Measurements from ENCODE around the gene MAL.

MAL gene

DNA sequence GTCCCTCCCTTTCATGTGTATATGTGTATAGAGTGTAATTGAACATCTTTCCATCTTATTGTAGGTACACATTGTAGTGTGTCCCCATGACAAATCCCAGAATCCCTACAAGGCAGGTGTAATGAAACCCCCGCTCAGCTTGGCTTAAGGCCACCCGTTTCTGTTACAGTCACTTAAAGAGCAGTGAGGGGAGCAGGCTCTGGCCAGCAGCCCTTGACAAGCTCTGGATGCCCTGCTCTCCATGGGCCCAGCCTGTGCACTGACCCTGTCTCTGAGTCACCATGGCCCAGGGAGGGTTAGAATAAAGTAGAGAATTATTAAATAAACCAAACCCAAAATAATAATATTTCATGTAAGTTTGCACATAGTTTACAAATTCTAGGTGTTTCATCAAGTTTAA lies 17.2 kb upstream of the MAL start:
- H3K27me3 ChIP-seq (ENCODE audit: control insufficient read depth, insufficient read depth, low read length) = no peaks in the 10 kb centered on the region
- H3K9me3 ChIP-seq (ENCODE audit: control insufficient read depth, insufficient read depth, low read length) = no peaks in the 10 kb centered on the region
- H3K9ac ChIP-seq (ENCODE audit: low read depth, low read length) = no peak overlapping the region
- H3K4me3 ChIP-seq (ENCODE audit: low read depth, low read length) = no peak overlapping the region
- no peaks in the 10 kb centered on the region; the same call in 1 of the 2 replicates for H3K4me1 ChIP-seq (ENCODE audit: control insufficient read depth, insufficient read depth, low read length)
- no peaks in the 10 kb centered on the region for H3K36me3 ChIP-seq (ENCODE audit: control insufficient read depth, insufficient read depth, low read length)
- H3K27ac ChIP-seq (ENCODE audit: low read depth, low read length) = no peak overlapping the region

DNA sequence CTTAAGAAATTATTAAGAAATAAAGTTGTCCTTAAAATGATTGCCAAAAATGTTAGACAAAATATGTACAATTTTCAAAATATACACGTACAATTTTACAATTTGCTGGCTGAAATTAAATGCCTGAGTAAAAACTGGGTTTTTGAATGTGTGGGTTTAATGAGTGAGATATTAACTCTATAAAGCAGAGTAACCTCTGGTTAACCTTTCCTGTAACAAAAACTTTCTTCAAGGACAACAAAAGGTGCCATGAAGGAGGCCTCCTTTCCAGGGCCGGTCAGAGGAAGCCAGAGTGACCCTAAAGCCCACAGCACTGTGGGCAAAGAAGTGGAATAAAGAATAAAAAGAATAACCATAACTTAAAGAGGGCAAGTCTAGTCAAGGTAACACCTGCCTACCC lies 16.5 kb upstream of the MAL start:
- Histone ChIP-seq H3K9me3 (ENCODE audit: control insufficient read depth, insufficient read depth, low read length) (no peaks in the 10 kb centered on the region), H3K4me1 (ENCODE audit: control insufficient read depth, insufficient read depth, low read length) (no peaks in the 10 kb centered on the region; the same call in 1 of the 2 replicates), H3K36me3 (ENCODE audit: control insufficient read depth, insufficient read depth, low read length) (no peaks in the 10 kb centered on the region), H3K27me3 (ENCODE audit: control insufficient read depth, insufficient read depth, low read length) (no peaks in the 10 kb centered on the region), H3K9ac (ENCODE audit: low read depth, low read length) (no peak overlapping the region), H3K27ac (ENCODE audit: low read depth, low read length) (no peak overlapping the region), H3K4me3 (ENCODE audit: low read depth, low read length) (no peak overlapping the region)

DNA sequence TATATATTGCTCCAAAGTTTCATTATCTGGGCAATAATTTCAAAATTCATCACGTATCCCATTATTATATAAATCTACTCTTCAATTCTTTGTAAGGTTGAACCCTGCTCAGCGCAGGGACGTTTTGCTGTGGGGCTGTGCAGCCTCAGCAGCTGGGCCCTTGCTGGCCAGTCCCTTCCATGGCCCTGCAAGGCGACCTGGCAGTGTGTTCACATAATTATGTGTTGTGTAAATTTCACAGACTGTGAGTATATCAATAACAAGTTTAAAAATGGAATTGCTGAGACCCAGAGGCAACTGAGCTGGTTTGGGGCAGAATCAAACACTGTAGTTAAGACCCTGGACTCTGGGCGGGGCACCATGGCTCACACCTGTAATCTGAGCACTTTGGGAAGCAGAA lies 16.1 kb upstream of the MAL start:
- H3K9me3 ChIP-seq (ENCODE audit: control insufficient read depth, insufficient read depth, low read length) = no peaks in the 10 kb centered on the region
- no peaks in the 10 kb centered on the region; the same call in 1 of the 2 replicates for H3K4me1 ChIP-seq (ENCODE audit: control insufficient read depth, insufficient read depth, low read length)
- H3K9ac ChIP-seq (ENCODE audit: low read depth, low read length) = no peak overlapping the region
- no peak overlapping the region for H3K27ac ChIP-seq (ENCODE audit: low read depth, low read length)
- no peaks in the 10 kb centered on the region for H3K27me3 ChIP-seq (ENCODE audit: control insufficient read depth, insufficient read depth, low read length)
- H3K36me3 ChIP-seq (ENCODE audit: control insufficient read depth, insufficient read depth, low read length) = no peaks in the 10 kb centered on the region
- no peak overlapping the region for H3K4me3 ChIP-seq (ENCODE audit: low read depth, low read length)

DNA sequence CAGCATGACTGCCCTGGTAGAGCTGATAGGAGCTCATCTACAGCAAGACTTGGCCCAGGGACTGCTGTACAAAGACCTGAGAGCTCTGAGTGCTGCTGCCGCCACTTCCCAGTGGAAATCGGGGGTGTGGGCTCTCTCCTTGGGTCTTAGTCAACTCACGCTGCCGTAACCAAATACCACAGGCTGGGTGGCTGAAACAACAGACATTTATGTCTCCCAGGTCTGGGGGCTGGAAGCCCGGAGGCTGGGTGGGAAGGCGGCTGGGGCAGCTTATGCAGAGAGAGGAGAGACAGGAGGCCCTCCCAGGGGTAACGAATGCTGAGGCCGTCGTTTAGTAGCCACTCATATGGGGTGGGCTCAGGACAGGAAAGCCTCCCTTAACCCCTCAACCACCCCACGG lies 15.4 kb upstream of the MAL start:
- Histone ChIP-seq H3K9me3 (ENCODE audit: control insufficient read depth, insufficient read depth, low read length) (no peaks in the 10 kb centered on the region), H3K4me3 (ENCODE audit: low read depth, low read length) (no peak overlapping the region), H3K27me3 (ENCODE audit: control insufficient read depth, insufficient read depth, low read length) (no peaks in the 10 kb centered on the region), H3K4me1 (ENCODE audit: control insufficient read depth, insufficient read depth, low read length) (no peaks in the 10 kb centered on the region), H3K27ac (ENCODE audit: low read depth, low read length) (no peak overlapping the region), H3K9ac (ENCODE audit: low read depth, low read length) (no peak overlapping the region), H3K36me3 (ENCODE audit: control insufficient read depth, insufficient read depth, low read length) (no peaks in the 10 kb centered on the region)

DNA sequence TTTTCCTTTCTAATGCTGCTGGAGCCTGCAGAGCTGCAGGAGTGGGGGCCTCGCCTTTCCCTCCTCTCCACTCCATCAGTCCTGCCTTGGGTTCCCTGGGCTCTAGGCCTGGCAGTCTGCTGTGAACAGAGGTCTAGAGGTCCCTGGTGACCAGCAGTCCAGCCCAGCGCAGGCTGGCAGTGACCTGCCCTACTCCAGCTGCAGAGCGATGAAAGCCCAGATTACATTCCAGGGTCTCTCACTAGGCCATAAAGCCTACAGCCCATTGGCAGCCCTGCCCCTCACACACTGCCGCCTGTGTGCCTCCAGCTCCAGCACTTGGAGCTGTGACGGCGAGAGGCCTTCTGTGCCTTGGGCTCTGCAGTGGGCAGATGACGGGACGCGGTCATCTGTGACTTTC lies 14.8 kb upstream of the MAL start:
- H3K36me3 ChIP-seq (ENCODE audit: control insufficient read depth, insufficient read depth, low read length) = no peaks in the 10 kb centered on the region
- no peak overlapping the region for H3K9ac ChIP-seq (ENCODE audit: low read depth, low read length)
- H3K27ac ChIP-seq (ENCODE audit: low read depth, low read length) = no peak overlapping the region
- no peaks in the 10 kb centered on the region for H3K9me3 ChIP-seq (ENCODE audit: control insufficient read depth, insufficient read depth, low read length)
- H3K27me3 ChIP-seq (ENCODE audit: control insufficient read depth, insufficient read depth, low read length) = no peaks in the 10 kb centered on the region
- H3K4me3 ChIP-seq (ENCODE audit: low read depth, low read length) = no peak overlapping the region
- H3K4me1 ChIP-seq (ENCODE audit: control insufficient read depth, insufficient read depth, low read length) = no peaks in the 10 kb centered on the region

DNA sequence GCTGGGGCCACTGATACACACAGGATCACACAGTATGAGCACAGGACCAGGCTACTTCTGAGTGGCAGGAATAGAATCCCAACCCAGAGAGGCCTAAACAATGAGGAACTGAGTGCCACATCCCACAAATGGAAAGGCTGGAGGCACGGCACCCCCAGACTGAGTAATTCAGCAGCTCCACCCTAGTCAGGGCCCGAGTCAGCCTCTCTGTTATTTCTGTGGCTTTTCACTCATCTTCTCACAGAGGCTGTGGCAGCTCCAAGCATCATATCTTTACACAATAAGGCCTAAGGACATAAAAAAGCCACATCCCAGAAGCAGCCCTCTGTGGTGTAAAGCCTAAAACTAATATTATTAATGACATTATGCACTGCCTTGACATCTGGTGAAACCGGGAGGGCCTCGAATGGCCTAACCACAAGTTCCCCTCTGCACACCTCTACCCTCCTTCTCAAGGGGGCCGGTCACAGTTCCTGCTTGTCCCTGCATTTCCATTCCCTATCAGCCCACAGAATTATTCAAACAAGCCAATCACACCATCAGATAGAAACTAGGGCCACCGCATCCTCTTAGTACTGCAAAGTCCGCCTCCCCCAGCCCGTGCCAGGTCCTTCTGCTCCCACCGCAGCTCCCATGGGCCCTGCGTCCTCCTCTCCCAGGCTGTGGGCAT lies 12.5 kb upstream of the MAL start:
- H3K27ac ChIP-seq (ENCODE audit: low read depth, low read length) = no peak overlapping the region
- H3K27me3 ChIP-seq (ENCODE audit: control insufficient read depth, insufficient read depth, low read length) = no peaks in the 10 kb centered on the region

DNA sequence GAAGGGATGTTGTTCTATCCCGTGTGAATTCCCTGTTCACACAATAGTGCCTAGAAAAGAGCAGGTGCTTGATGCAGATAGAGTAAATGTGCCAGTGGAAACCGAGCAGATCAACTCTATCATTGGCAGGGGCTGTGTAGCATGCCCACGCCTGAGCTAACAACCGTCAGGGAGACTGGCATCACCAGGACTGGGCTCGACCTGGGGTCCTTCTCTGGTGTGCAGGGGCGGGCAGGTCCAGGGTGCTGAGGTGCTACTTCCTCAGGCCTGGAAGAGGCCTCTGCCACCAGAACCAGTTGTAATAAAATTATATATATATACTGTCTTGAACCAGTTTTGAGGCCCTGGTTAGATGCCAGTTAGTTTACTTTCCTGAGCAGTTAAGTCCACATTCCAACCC lies 11.8 kb upstream of the MAL start:
- Histone ChIP-seq H3K36me3 (ENCODE audit: control insufficient read depth, insufficient read depth, low read length) (no peaks in the 10 kb centered on the region), H3K27me3 (ENCODE audit: control insufficient read depth, insufficient read depth, low read length) (no peaks in the 10 kb centered on the region), H3K27ac (ENCODE audit: low read depth, low read length) (no peak overlapping the region), H3K4me1 (ENCODE audit: control insufficient read depth, insufficient read depth, low read length) (peaks cover 10% of the 10 kb centered on the region; the same call in 1 of the 2 replicates), H3K4me3 (ENCODE audit: low read depth, low read length) (no peak overlapping the region), H3K9ac (ENCODE audit: low read depth, low read length) (no peak overlapping the region), H3K9me3 (ENCODE audit: control insufficient read depth, insufficient read depth, low read length) (no peaks in the 10 kb centered on the region)

More for the DNA sequence above, 12.5 kb upstream of the MAL start:
- H3K9me3 ChIP-seq (ENCODE audit: control insufficient read depth, insufficient read depth, low read length) = no peaks in the 10 kb centered on the region
- no peak overlapping the region for H3K9ac ChIP-seq (ENCODE audit: low read depth, low read length)
- no peaks in the 10 kb centered on the region for H3K36me3 ChIP-seq (ENCODE audit: control insufficient read depth, insufficient read depth, low read length)
- H3K4me3 ChIP-seq (ENCODE audit: low read depth, low read length) = no peak overlapping the region
- H3K4me1 ChIP-seq (ENCODE audit: control insufficient read depth, insufficient read depth, low read length) = peaks cover 4% of the 10 kb centered on the region; the same call in 1 of the 2 replicates

DNA sequence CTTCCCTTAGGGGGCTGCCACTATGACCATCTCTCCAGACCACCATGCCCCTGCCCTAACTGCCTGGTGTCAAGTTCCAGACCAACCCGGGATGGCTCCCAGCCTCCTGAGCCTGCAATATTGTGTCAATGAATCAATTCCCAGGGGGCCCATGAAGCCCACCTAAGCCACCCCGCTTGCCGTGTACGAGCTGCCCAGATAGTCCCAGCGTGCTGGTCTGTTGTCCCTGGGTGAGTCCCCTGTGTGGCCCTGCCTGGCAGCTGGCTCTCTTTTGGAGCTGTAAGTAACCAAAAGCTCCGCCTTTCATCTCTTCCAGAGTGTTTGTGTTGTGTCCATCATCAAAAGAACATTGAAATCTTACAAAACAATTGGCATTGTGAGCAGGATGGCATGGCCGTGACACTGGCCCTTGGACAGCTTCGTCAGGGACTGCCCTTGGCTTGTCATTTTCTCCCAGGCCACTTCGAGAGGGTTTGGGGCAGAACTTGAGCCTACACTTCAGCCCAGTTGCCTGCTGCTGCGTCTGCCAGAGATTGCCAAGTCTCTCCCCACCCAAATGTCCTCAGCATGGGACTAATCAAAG lies 11.3 kb upstream of the MAL start:
- Histone ChIP-seq H3K9me3 (ENCODE audit: control insufficient read depth, insufficient read depth, low read length) (no peaks in the 10 kb centered on the region), H3K27me3 (ENCODE audit: control insufficient read depth, insufficient read depth, low read length) (no peaks in the 10 kb centered on the region), H3K27ac (ENCODE audit: low read depth, low read length) (no peak overlapping the region), H3K9ac (ENCODE audit: low read depth, low read length) (no peak overlapping the region), H3K4me1 (ENCODE audit: control insufficient read depth, insufficient read depth, low read length) (peaks cover 15% of the 10 kb centered on the region; the same call in 1 of the 2 replicates), H3K4me3 (ENCODE audit: low read depth, low read length) (no peak overlapping the region), H3K36me3 (ENCODE audit: control insufficient read depth, insufficient read depth, low read length) (no peaks in the 10 kb centered on the region)

DNA sequence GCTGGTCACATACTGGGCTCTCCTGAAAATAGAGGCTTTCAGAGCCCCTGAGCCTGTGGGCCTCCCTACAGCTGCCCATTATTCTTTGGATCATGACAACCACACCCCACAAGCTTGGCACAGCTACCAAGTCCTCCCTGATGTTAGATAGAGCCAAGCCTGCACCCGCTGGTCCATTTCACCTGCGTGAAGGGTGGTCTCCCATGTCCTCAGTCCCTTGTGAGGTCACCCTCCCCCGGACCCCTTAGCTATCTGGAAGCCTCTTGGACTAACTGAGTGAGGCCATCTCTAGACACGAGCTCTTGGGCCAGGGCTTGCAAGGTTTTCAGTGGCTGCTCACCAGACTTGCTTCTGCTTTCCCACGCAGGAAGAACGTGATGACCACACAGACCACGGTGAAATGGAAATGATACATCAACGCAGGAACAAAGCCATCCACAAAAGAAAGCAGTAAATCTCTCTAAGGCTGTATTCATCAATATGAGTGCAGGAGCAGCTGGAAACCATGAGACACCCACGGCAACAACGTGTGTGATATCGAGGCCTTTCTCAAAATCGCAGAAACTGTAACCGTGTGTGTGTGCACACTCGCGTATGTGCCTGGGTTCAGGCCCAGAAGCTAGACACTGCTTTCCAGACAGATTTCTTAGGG lies 10.1 kb upstream of the MAL start:
- H3K4me1 ChIP-seq (ENCODE audit: control insufficient read depth, insufficient read depth, low read length) = peaks cover 15% of the 10 kb centered on the region; the same call in 1 of the 2 replicates
- no peaks in the 10 kb centered on the region for H3K36me3 ChIP-seq (ENCODE audit: control insufficient read depth, insufficient read depth, low read length)
- H3K27me3 ChIP-seq (ENCODE audit: control insufficient read depth, insufficient read depth, low read length) = no peaks in the 10 kb centered on the region
- H3K27ac ChIP-seq (ENCODE audit: low read depth, low read length) = no peak overlapping the region
- no peaks in the 10 kb centered on the region for H3K9me3 ChIP-seq (ENCODE audit: control insufficient read depth, insufficient read depth, low read length)
- H3K4me3 ChIP-seq (ENCODE audit: low read depth, low read length) = no peak overlapping the region
- no peak overlapping the region for H3K9ac ChIP-seq (ENCODE audit: low read depth, low read length)

DNA sequence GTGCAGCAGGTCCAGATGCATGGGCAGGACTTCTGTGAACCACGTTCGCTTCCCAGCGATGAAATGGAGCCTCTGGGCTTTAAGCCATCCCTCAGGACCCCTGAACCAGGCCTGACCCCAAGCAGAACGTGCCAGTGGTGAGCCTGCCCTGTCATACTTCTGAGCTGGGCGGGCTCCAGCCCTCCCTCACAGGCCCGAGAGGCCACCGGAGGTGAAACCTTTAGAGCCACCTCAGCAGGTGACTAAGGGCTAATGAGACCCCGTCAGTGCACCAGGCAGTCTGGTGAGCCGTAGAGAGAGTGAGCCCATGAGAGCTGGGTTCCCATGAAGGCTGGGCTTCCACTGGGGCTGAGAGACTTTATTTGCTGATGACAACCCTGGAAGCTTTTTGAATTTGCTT lies 8.9 kb upstream of the MAL start:
- Histone ChIP-seq H3K9ac (ENCODE audit: low read depth, low read length) (no peak overlapping the region), H3K9me3 (ENCODE audit: control insufficient read depth, insufficient read depth, low read length) (no peaks in the 10 kb centered on the region), H3K27ac (ENCODE audit: low read depth, low read length) (no peak overlapping the region), H3K36me3 (ENCODE audit: control insufficient read depth, insufficient read depth, low read length) (no peaks in the 10 kb centered on the region), H3K4me1 (ENCODE audit: control insufficient read depth, insufficient read depth, low read length) (peaks cover 15% of the 10 kb centered on the region; the same call in 1 of the 2 replicates), H3K4me3 (ENCODE audit: low read depth, low read length) (no peak overlapping the region), H3K27me3 (ENCODE audit: control insufficient read depth, insufficient read depth, low read length) (0 out of 2 replicates have a peak, but pooled peaks cover 1% of the 10 kb centered on the region)

DNA sequence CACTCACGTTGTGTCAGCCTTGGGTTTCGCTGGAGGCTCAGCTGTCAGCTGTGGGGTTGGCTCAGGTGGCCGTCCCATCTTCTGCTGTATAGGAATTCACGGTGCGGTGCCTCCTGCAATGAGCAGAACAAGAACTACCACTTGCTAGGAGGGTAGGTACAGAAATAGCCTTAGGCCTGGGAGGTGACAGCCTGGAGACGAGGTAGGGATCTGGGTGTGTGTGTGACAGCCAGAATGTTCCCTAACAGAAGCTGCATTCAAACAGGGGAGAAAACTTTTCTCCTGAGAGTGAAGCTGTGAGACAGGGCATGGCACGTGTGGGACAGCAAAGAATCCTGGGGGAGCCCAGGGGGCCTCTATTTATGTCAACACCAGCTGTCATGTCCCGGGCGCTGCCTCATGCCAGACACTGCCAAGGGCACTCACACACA lies 8.4 kb upstream of the MAL start:
- Histone ChIP-seq H3K4me3 (ENCODE audit: low read depth, low read length) (no peak overlapping the region), H3K27ac (ENCODE audit: low read depth, low read length) (no peak overlapping the region), H3K27me3 (ENCODE audit: control insufficient read depth, insufficient read depth, low read length) (0 out of 2 replicates have a peak, but pooled peaks cover 6% of the 10 kb centered on the region), H3K9me3 (ENCODE audit: control insufficient read depth, insufficient read depth, low read length) (no peaks in the 10 kb centered on the region), H3K4me1 (ENCODE audit: control insufficient read depth, insufficient read depth, low read length) (peaks cover 15% of the 10 kb centered on the region; the same call in 1 of the 2 replicates), H3K36me3 (ENCODE audit: control insufficient read depth, insufficient read depth, low read length) (no peaks in the 10 kb centered on the region), H3K9ac (ENCODE audit: low read depth, low read length) (no peak overlapping the region)
